HG03439 (cell line): Measurements from ENCODE around the gene CEND1.
A peak's percentile ranks its signal among the peaks of the same experiment; 100 is the strongest.

ENCODE experiments used
- ATAC-seq: cut with Tn5 transposase; IDR thresholded peaks from one replicate; pipeline ENCODE4 v1.9.1; 2021; ENCODE audit warnings: mild to moderate bottlenecking, moderate library complexity; ENCODE audit not compliant: unreplicated experiment

The CEND1 gene

DNA sequence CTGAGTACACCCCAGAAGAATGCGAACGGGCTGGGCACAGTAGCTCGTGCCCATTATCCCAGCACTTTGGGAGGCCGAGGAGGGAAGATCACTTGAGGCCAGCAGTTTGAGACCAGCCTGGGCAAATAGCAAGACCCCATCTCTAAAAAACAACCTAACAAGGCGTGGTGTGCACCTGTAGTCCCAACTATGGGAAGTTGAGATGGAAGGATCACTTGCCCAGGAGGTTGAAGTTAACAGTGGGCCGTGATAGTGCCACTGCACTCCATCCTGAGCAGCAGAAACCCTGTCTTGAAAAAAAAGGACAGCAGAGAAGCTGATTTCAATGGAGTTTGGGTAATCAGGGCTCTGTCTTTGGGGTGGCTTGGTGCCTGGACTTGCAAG, 23.2 kb upstream of the CEND1 start:
- no peak for ATAC-seq

DNA sequence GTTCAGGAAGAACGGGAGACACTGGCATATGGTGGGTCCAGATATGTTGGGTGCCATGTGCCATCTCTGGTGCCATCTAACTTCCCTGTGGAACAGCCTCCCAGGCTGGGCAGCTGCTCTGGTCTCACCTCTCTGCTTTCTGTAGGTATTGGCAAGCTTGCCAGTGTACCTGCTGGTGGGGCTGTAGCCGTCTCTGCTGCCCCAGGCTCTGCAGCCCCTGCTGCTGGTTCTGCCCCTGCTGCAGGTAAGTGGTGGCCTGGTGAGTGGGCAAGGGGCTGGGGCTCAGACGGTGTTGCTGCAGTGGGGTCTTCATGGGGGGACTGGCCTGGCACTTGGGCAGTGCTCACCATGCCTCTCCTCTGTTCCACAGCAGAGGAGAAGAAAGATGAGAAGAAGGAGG, 22.5 kb upstream of the CEND1 start:
- ATAC-seq = no peak

DNA sequence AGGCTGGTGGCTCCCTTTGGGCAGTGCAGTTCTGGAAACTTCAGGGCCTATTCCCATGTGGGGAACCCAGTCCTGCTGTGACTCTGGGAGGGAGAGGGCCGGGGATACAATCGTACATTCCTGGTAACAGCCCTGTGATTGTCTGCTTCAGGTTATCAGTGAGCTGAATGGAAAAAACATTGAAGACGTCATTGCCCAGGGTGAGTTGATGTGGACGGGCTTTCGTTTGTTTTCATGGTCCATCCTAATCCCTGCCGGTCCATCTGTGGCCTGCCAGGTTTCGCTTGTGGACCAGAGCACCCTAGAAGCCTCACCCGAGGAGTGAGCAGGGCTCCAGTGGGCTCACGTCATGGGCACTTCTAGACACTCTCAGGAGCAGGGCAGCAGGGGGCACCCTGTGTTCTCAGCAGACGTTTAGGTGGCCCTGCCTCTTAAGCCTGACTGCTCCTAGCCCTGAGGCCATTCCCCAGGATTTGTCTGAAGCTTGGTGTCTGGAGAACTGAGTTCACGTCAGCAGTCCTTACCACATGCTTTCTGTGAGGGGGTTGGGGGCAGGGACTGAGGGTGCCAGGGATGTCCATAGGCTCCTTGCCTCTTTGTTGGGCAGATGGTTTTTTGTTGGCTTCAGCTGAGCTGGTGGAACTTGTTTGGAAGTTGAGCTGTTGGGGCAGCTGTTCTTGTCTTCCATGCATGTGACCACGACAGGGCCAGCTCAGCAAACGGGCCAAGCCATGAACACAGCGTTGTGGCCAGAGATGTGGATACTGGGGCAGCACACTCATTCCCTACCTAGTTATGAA, 21.8 kb upstream of the CEND1 start:
- no peak for ATAC-seq

DNA sequence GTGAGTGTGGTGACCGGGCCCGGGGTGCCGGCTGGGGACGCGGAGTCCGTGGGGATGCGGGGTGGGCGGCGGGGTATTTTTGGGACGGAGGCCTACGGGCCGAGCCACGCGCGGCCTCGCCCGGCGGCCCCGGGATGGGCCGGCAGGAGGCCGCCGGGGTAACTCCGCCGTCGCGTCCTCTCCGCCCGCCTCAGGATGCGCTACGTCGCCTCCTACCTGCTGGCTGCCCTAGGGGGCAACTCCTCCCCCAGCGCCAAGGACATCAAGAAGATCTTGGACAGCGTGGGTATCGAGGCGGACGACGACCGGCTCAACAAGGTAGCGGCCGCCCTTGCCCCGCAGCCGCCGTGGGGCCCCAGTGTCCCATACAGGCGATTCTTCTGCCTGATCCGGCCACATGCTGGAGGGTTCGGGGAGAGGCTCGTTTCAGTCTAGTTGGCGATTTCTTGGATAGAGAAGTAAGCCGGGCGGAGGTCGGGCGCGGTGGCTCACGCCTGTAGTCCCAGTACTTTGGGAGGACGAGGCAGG, 20.2 kb upstream of the CEND1 start:
- no peak for ATAC-seq

DNA sequence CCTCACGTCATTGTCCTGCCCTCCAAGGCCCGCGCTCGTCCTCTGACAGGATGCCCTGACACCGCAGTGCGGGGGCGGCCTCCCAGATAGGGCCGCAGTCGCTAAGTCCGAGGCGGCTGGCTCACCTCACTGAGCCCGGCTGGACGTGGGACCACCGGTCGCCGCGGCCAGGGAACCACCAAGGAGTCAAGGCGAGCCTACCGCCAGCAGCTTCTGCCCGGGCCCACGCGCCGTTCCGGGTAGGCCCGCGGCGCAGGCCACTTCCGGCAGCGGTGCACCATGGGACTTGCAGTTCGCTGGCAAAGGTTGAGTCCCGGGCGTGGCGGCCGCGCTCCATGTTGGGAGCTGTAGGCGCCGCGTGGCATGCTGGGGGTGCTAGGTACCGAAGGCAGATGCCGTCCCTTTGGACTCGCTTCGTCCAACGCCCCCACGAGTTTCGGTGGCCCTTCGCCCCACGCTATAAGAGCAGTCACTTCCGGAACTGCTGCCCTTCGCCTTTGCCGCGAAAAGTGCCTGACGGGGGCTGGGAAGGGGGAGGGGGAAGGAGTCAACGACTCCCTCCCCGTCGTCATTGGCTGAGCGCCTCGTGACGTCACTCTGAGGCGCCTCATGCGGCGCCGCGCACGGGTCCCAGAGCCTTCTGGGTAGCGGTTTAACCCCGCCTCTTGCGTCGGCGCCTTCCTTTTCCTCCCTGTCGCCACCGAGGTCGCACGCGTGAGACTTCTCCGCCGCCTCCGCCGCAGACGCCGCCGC, 19.6 kb upstream of the CEND1 start, which contains the start of gene RPLP2:
RPLP2 (plus strand) TSS at position 681 of the 753 bp plus-strand sequence. CDS start 268 bp downstream, outside the sequence.
- peak; percentile 73 for ATAC-seq

DNA sequence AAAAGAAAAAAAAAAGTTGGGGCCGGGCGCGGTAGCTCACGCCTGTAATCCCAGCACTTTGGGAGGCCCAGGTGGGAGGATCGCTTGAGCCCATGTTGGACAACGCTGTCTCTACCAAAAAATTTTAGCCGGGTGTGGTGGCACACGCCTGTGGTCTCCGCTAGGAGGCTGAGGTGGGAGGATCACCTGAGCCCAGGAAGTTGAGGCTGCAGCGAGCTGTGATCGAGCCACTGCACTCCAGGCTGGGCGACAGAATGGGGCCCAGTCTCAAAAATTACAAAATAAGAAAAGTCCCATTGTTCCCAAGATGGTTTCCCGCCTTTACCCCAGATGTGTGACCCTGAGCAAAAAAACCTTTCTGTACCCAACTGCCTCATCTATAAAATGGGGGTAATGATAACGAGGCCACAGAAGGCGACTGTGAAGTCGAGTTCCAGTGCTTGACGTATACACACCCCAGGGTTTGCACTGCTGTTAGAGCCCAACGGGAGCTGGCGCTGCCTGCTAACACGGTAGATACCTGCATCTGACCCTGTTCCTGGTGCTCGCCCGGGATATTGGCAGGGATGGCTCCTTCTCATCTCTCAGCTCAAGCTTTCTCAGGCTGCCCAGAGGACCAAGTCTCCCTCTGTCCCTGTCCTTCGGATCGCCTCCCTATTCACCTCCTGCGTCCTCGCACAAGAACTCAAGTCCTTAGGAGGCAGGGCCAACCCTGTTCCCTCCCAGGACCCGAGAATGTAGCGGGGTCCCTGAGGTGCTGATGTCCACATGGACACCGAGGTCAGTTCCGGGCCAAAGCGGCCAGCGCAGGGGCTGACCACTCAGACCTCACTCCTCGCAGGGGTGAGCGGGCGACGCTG, 18.8 kb upstream of the CEND1 start:
- ATAC-seq = peak; percentile 1

DNA sequence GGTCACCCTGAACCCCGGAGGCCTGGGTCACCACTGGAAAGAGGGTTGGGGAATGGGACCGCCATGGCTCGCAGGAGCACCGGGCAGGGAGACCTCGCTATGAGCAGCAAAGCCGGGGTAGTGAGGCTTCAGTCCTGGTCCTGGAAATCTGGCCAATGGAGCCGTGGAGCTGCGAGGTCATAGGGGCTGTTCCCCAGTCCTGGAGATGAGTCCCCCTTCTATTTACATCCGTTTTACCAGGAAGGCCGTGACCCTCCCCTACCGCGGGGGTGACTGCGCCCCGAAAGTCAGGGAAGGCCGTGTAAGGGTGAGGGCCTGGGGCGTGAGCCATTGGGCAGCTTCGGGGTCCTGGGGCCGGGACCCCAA, 14.7 kb upstream of the CEND1 start:
- no peak for ATAC-seq

DNA sequence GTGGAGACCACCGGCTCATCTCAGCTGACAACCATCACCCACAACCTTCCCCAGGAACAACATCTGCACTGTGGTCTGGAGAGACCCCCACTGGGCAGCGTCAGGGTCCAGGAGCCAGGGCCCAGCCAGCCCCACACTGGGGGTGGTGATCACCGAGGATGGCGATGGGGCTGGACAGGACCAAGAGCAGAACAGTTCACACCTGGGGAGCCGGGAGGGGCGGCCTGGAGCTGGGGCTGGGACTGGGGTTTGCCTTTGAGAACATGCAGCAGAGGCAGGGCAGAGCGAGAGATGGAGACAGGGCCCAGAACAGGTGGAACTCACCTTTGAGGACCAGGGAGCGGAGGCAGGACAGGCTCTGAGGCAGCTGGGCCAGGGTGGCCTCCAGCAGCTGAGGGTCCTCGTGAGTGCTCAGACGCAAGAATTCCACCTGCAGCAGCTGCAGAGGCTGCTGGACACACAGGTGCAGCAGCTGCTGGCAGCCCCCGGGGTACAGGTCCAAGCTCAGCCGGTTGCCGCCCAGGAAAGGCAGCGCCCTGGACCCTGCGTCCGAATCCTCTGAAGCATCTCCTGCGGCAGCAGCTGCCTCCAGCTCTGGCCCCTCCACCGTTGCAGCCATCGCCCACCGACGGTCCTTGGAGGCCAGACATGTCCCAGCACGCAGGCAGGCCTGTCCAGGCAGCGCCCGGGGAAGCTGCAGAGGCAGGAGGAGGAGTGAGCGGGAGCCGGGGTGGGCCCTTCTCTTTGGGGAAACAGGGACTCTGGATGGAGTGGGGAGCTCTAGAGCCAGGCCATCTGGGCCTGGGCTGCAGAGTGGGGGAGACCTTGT, 14.1 kb upstream of the CEND1 start:
- ATAC-seq = no peak

DNA sequence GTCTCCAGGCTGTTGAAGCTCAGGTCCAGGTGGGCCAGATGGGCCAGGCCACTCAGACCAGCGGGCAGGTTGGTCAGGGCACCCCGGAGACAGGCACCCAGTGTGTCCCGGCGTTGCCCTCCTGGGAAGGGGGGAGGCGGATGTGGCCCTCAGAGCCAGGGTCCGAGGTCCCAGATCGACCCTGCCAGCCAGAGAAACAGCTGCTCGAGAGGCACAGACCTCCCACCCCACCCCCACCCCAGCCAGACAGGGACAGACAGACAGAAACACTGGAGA, 13.5 kb upstream of the CEND1 start:
- ATAC-seq = no peak

DNA sequence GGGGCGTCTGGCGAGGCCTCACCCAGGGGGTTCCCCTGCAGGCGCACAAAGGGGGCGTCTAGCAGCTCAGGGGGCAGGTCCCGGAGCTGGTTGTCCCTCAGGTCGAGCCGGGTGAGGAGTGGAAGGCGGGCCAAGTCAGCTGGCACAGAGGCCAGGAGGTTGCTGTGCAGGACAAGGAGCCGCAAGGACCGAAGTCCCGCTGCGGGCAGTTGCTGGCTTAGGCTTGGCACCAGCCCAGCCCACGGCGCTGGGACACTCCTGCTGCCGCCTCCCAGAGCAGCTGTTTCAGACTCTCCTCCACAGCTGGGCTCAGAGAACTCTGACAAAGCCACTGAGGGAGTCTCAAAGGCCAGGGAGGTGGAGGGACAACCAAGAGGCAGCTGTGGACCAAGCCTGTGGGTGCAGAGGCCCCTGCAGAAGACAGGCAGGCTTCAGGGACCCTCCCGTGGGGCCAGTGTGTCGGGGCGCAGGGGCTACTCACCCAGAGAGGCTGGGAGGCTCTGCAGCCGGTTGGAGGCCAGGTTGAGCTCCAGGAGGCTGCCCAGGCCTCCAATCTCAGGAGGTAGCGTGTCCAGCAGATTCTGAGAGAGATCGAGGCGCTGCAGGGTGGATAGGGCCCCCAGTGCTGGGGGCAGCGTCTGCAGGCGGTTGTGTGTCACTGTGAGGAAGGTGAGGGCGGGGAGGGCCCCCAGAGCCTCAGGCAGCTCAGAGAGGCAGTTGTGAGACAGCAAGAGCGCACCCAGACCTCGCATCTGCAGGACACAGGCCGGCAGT, 13.0 kb upstream of the CEND1 start:
- no peak for ATAC-seq

DNA sequence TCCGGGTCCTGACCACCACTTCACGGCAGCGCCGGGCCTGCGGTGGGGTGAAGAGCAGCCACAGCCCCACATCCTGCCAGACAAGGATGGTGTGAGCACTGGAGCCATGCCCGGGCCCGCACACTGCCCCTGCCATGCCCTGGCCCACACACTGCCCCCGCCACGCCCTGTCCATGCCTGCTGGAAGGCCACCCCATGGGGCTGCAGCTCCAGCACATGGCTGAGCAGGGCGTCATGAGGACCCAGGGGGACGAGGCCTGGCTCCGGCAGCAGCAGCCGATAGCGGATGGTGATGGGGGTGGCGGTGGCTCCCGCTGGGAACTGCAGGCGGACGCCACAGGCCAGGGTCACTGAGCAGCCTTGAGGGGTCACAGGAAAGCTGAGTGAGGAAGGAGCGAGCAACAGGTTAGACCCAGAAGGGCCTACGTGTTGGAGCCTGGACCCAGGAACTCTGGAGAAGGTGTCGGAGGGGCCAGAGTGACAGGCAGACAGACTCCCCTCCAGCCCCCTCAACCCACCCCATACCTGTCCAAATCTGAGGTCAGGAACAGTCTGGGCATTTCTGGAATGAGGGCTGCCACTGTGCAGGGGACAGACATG, 12.2 kb upstream of the CEND1 start:
- ATAC-seq = no peak

DNA sequence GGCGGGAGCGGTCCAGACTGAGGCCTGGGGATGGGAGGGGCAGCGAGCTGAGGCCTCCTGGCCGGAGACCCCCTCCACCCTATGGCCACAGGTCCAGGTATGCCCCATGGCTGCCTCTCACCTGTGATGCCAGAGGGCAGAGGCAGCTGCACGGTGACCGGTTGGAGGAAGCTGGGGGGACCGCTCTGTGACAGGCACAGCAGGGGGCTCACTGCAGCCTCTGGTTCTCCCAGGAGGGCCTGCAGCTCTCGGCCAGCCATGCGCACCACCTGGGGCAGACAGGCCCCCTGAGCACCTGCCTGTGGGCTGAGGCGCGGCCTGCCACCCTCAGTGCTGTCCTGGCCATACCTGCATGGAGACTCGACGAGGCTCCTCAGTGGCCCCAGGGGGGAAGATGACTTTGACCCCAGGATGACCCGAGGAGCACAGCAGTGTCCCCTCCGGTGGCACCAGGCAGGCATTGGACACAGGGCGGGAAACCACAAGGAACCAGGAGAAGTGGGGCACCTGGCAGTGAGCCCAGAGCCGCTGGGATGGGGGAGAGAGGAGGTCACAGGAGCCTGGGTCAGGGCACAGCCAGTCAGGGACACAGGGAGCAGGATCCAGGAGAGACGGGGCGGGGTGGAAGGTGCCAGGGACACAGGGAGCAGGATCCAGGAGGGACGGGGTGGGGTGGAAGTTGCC, 11.3 kb upstream of the CEND1 start:
- no peak for ATAC-seq

DNA sequence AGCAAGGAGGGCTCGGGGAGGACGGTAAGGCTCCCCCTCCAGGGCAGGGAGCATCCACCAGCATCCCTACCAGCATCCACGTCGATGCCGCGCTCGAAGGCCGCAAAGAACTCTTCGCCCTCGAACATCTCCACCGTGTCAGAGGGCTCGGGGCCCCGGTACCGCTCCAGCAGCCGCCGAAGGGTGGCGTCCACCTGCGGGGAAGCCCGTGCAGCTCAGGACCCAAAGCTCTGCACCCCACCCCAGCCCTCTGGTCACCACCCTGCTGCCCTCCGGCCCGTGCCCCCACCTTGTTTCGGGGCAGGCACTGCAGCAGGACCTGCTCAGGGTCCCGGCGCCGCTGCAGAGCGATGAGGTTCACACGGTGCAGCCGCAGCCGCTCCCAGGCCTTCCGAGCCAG, 10.6 kb upstream of the CEND1 start:
- no peak for ATAC-seq

DNA sequence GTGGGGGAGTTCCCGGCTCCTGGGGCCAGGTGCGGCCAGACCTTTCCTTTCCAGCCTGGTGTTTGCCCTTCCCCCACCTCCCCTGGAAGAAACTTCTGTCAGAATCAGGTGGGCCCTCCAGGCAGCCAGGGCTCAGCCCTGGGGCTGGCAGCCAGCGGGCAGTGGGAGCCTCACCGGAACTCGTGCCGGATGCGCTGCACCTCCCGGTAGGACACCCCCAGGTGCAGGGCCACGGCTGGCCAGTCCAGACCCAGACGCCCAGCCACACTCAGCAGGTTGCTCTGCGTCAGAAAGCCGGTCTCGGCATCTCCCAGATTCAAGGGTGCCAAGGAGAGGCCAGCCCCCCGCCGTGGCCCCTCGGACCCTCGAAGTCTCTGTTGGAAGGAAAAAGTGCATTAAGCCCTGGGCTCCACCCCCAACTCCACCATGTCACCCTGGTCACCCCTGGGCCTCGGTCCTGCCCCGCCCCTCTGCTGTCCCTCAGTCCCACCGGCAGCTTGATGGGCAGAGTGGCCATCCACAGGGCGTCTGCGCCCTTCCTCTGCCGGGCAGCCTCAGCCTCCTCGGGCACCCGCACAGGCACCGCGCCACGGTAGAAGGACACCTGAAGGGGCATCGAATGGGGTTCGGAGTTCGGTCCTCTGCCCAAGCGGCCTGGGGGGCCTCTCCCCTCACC, 9.9 kb upstream of the CEND1 start:
- no peak for ATAC-seq

DNA sequence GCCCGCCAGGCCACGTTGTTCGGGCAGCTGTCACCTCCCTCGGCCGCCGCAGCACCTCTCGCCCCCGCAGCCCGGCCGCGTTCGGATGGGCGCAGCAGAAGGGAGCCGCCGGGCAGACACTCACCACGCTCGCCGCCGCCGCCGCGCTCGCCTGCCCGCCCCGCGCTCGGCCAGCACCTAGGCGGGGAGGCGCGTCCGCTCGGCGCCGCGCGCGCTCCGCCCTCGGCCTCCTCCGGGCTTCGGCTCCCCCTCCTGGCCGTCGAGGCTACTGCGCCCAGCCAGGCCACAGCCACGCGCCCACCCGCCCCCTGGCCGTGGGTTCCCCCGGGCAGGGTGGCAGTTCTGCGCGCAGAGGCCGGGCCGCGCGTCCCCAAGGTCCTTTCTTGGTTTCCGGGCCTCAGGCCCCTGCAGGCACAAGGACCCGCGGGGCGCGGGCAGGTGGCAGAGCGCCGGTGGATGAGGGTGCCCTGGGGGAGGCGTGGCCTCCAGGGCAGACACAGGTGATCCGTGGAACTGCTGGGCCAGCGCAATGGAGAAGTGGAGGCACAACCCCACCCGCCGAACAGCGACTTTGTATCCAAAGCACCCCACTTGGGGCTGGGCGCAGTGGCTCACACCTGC, 8.3 kb upstream of the CEND1 start, which contains the start of gene SLC25A22:
SLC25A22 (minus strand) TSS at position 189 of the 621 bp plus-strand sequence. CDS start 3,275 bp downstream, outside the sequence.
- peak; percentile 47 for ATAC-seq

DNA sequence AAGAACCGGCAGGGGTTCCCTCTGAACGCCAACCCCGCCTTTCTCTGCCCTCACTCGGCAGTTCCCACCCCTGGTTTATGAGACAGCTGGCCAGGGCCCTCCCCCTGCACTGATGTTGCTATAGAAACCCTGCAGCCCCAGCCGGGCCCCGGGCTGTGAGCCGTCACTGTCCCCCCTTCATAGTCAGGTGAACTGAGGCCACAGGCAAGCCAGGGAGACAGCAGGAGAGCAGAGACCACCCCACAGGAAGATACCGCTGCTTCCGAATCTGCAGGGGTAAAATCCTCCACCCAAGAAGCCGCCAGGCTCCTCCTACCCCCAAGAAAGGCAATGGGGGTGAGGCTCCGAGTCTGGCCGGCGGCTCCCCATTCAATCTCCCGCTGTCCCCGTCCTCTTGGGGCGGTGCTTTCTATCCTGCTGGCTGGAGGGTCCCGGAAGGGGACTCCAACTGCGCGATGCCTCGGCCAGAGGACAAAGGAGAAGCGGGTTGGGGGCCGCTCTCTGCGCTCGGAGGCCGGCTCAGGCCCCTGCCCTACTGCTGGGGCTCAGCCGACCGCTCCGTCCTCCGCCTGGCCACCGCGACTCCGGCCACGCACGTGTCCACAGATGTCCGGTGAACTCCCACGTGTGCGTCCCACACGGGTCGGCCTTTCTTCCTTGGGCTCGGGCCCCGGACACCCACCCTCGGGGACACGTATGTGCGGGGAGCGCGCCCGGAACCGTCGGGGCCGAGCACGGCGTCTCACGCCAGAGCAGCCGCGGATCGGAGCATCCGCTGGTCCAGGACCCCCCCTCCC, 7.6 kb upstream of the CEND1 start:
- ATAC-seq = peak; percentile 38
